H1 (cell line): ENCODE results near the gene TGM3. TPM values are rescaled to one million over a fixed set of nuclear protein-coding genes. Genes with fewer than 3 reads are reported as not detected.

Source experiments
- CTCF ChIA-PET: fragments of 300-600 bp; sonication (Branson Sonifier 250); formaldehyde crosslinking; loops from one replicate; lab custom pipeline; 2021; ENCODE audit not compliant: partially characterized antibody; lab: Charles Lee
- POLR2A ChIA-PET: fragments of 300-600 bp; sonication (Branson Sonifier 250); formaldehyde crosslinking; loops from one replicate; lab custom pipeline; 2021; ENCODE audit warnings: inconsistent platforms; ENCODE audit not compliant: partially characterized antibody; lab: Charles Lee
- DNase-seq, 2 experiments: peaks; one replicate each; pipeline versions ENCODE4 v3.0.0 to v3.0.0-alpha.2; 2010 to 2022; ENCODE audit warnings: low spot score in 2 of 2, low read depth in 1 of 2, mixed read lengths in 1 of 2
- FAIRE-seq: peaks from 2 replicates; lab custom pipeline; 2011; peaks lifted over from hg19 to GRCh38; lab: Jason Lieb, UNC
- H2AFZ ChIP-seq: 2 replicates; pipeline ENCODE4 v1.8.1; 2012; ENCODE audit warnings: low read length, inconsistent platforms
- H2AK5ac ChIP-seq: 2 replicates; pipeline ENCODE4 v1.6.1; 2013; ENCODE audit warnings: low read depth, low read length
- H2BK120ac ChIP-seq: replicated peaks from 2 replicates; pipeline ENCODE3; 2013; ENCODE audit warnings: low read depth, low read length, inconsistent platforms
- H2BK12ac ChIP-seq: 2 replicates; pipeline ENCODE4 v1.6.1; 2013; ENCODE audit warnings: low read depth, low read length
- H2BK15ac ChIP-seq: 2 replicates; pipeline ENCODE4 v1.6.1; 2013; ENCODE audit warnings: low read length
- H2BK20ac ChIP-seq: 2 replicates; pipeline ENCODE4 v1.6.1; 2013; ENCODE audit warnings: low read length
- H2BK5ac ChIP-seq: 2 replicates; pipeline ENCODE4 v1.6.1; 2013; ENCODE audit warnings: low read depth, low read length
- H3K14ac ChIP-seq: 2 replicates; pipeline ENCODE4 v1.6.1; 2013; ENCODE audit warnings: inconsistent platforms; ENCODE audit not compliant: insufficient read length
- H3K18ac ChIP-seq: 2 replicates; pipeline ENCODE4 v1.6.1; 2013; ENCODE audit warnings: low read length; ENCODE audit errors: extremely low read depth
- H3K23ac ChIP-seq: 2 replicates; pipeline ENCODE4 v1.6.1; 2013; ENCODE audit warnings: inconsistent platforms; ENCODE audit not compliant: insufficient read length
- H3K23me2 ChIP-seq: 2 replicates; pipeline ENCODE4 v1.6.1; 2013; ENCODE audit warnings: low read depth, low read length
- H3K27ac ChIP-seq: 2 replicates; pipeline ENCODE4 v1.6.1; 2011; ENCODE audit warnings: low read depth, low read length, inconsistent platforms
- H3K27me3 ChIP-seq, 4 experiments: replicated peaks in 1 of 4; 1 replicate in 1 of 4; 2 replicates in 3 of 4; pipeline versions ENCODE4 v1.6.1 to v1.8.1; 2011 to 2013; ENCODE audit warnings: low read length in 3 of 4, mild to moderate bottlenecking in 3 of 4, inconsistent platforms in 2 of 4, mixed read lengths in 2 of 4, moderate library complexity in 1 of 4; ENCODE audit not compliant: control insufficient read depth in 3 of 4, insufficient read depth in 3 of 4; ENCODE audit errors: extremely low read depth in 1 of 4
- H3K36me3 ChIP-seq, 4 experiments: 2 replicates each; pipeline versions ENCODE4 v1.6.1 to v1.8.1; 2011 to 2013; ENCODE audit warnings: mild to moderate bottlenecking in 4 of 4, low read length in 3 of 4, moderate library complexity in 2 of 4, control low read depth in 1 of 4, inconsistent platforms in 1 of 4; ENCODE audit not compliant: insufficient read depth in 4 of 4, control insufficient read depth in 2 of 4
- H3K4ac ChIP-seq: replicated peaks from 2 replicates; pipeline ENCODE3; 2013; ENCODE audit warnings: low read length, low read depth, mixed read lengths, inconsistent platforms; ENCODE audit not compliant: insufficient read length
- H3K4me1 ChIP-seq, 4 experiments: replicated peaks in 1 of 4; 1 replicate in 1 of 4; 2 replicates in 3 of 4; pipeline versions ENCODE4 v1.6.1 to v1.8.1; 2011 to 2013; ENCODE audit warnings: low read length in 3 of 4, inconsistent platforms in 2 of 4, mixed read lengths in 1 of 4; ENCODE audit not compliant: insufficient read depth in 4 of 4, control insufficient read depth in 3 of 4
- H3K4me2 ChIP-seq, 2 experiments: 2 replicates each; pipeline versions ENCODE4 v1.6.1 to v1.8.1; 2011 to 2013; ENCODE audit warnings: low read depth in 2 of 2, low read length in 2 of 2, control low read depth in 1 of 2, inconsistent platforms in 1 of 2, mild to moderate bottlenecking in 1 of 2; ENCODE audit not compliant: insufficient read depth in 1 of 2
- H3K4me3 ChIP-seq, 4 experiments: fragments of 200-600, 300-600 bp in 1 of 4; sonication (generic), shearing (Covaris generic), sonication (Bioruptor Twin) in 1 of 4; 2 replicates each; pipeline versions ENCODE4 v1.5.1 to v1.8.1; 2011 to 2016; ENCODE audit warnings: low read length in 4 of 4, low read depth in 3 of 4, control low read depth in 2 of 4, inconsistent platforms in 2 of 4, mild to moderate bottlenecking in 2 of 4, mixed read lengths in 1 of 4, moderate library complexity in 1 of 4; ENCODE audit not compliant: insufficient read depth in 2 of 4; ENCODE audit errors: extremely low read depth in 1 of 4
- H3K56ac ChIP-seq: replicated peaks from 2 replicates; pipeline ENCODE3; 2013; ENCODE audit warnings: low read depth, mild to moderate bottlenecking, mixed read lengths, low read length, inconsistent platforms; ENCODE audit not compliant: insufficient read length
- H3K79me1 ChIP-seq: 2 replicates; pipeline ENCODE4 v1.6.1; 2013; ENCODE audit warnings: low read depth, low read length, control low read depth
- H3K79me2 ChIP-seq, 2 experiments: 2 replicates each; pipeline versions ENCODE4 v1.6.1 to v1.8.1; 2012 to 2013; ENCODE audit warnings: low read length in 2 of 2, mild to moderate bottlenecking in 2 of 2, inconsistent platforms in 1 of 2; ENCODE audit not compliant: insufficient read depth in 2 of 2, control insufficient read depth in 1 of 2
- H3K9ac ChIP-seq, 4 experiments: replicated peaks in 1 of 4; 1 replicate in 1 of 4; 2 replicates in 3 of 4; pipeline versions ENCODE4 v1.6.1 to v1.8.1; 2011 to 2013; ENCODE audit warnings: low read depth in 3 of 4, low read length in 3 of 4, control low read depth in 2 of 4, mild to moderate bottlenecking in 2 of 4, moderate library complexity in 2 of 4, inconsistent platforms in 1 of 4; ENCODE audit errors: extremely low read depth in 1 of 4
- H3K9me3 ChIP-seq, 2 experiments: 2 replicates each; pipeline versions ENCODE4 v1.6.1 to v1.8.1; 2012 to 2013; ENCODE audit warnings: mild to moderate bottlenecking in 2 of 2, moderate library complexity in 2 of 2, control low read depth in 1 of 2, inconsistent platforms in 1 of 2, low read depth in 1 of 2, low read length in 1 of 2, mixed read lengths in 1 of 2; ENCODE audit not compliant: insufficient read depth in 2 of 2
- H4K20me1 ChIP-seq, 2 experiments: replicated peaks in 1 of 2; 2 replicates each; pipeline versions ENCODE3 to v1.8.1; 2011 to 2013; ENCODE audit warnings: inconsistent platforms in 2 of 2, low read length in 2 of 2, mild to moderate bottlenecking in 1 of 2; ENCODE audit not compliant: insufficient read depth in 2 of 2, control insufficient read depth in 1 of 2
- H4K5ac ChIP-seq: 2 replicates; pipeline ENCODE4 v1.6.1; 2013; ENCODE audit warnings: low read length, low read depth, mixed read lengths, inconsistent platforms; ENCODE audit not compliant: insufficient read length
- H4K8ac ChIP-seq: 2 replicates; pipeline ENCODE4 v1.8.0; 2013; ENCODE audit warnings: mild to moderate bottlenecking, moderate library complexity, low read length, inconsistent platforms; ENCODE audit not compliant: insufficient read depth; ENCODE audit errors: extremely low read depth
- H4K91ac ChIP-seq: replicated peaks from 2 replicates; pipeline ENCODE3; 2013; ENCODE audit warnings: low read length, mixed read lengths, inconsistent platforms; ENCODE audit not compliant: insufficient read length
- WGBS, 2 experiments: shearing (Covaris generic) in 1 of 2; methylation state at CpG; one replicate each; pipeline versions ENCODE4 v1.1.6 to v1.1.7; 2013 to 2015; ENCODE audit warnings: low lambda C conversion rate in 2 of 2, mixed read lengths in 2 of 2, inconsistent platforms in 1 of 2, low coverage in 1 of 2, missing lambda C conversion rate in 1 of 2; ENCODE audit not compliant: insufficient replicate concordance in 2 of 2, insufficient coverage in 1 of 2, insufficient read length in 1 of 2; ENCODE audit errors: extremely low coverage in 1 of 2, missing lambda C conversion rate in 1 of 2; 5-methylcytosine and 5-hydroxymethylcytosine counted together
- polyA plus RNA-seq, 7 experiments: library from polyadenylated mRNA; depleted of rRNA in 3 of 7; stranded (reverse) in 5 of 7; unstranded in 2 of 7; fragments of >200 nt in 5 of 7; fragments of 200-250 nt in 2 of 7; gene quantifications; 1 replicate in 5 of 7; 2 replicates in 1 of 7; 4 replicates in 1 of 7; pipeline versions ENCODE4 v1.2.1 to v1.2.3, GENCODE V29; 2011 to 2013; ENCODE audit warnings: missing spikeins in 2 of 7, mixed read lengths in 2 of 7
- total RNA-seq: library from RNA; stranded (reverse); fragmentation: NEBNext Ultra II Directional; extraction: Animal tissue kit (Norgen Biotek cat#: 25700); gene quantifications from 2 replicates; pipeline ENCODE4 v1.2.1, GENCODE V29; 2021

Gene TGM3
- total and polyA plus RNA-seq, 2 of the 8 experiments (the other 6 are each of a cell fraction or from before 2014, with no cell fraction given), result 0.12 TPM; not detected in 1

DNA sequence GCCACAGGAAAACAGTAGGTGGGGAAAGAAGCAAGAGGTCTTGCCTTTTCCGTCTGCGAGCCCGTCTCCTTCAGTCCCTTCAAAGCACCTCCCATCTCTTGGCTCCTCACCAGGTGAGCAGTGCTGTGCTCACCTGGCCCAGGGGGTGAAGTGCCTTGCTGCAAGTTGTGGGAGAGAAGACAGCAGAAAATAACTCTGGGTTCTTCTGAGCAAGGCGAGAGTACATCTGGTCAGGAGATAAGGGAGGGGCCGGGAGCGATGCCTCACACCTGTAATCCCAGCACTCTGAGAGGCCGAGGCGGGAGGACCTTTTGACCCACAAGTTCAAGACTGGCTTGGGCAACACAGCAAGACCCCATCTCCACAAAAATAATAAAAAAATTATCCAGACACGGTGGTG, 35.6 kb upstream of the TGM3 start:
- H3K79me1 ChIP-seq, result no peaks in the 10 kb centered on the region
- no peak overlapping the region for H4K5ac ChIP-seq
- H3K23me2 ChIP-seq, result 0 out of 2 replicates have a peak, but pooled peaks cover 2% of the 10 kb centered on the region
- no peak overlapping the region for H4K91ac ChIP-seq
- CTCF ChIA-PET, result no interaction called here
- H2BK12ac ChIP-seq, result no peak overlapping the region
- FAIRE-seq (no peak), DNase-seq (no peak)
- no peak overlapping the region for H3K14ac ChIP-seq
- no peak overlapping the region for H3K27ac ChIP-seq
- no peak overlapping the region for H3K23ac ChIP-seq
- no peaks in the 10 kb centered on the region for H3K9me3 ChIP-seq
- no peak overlapping the region for H2BK120ac ChIP-seq
- no peaks in the 10 kb centered on the region for H3K27me3 ChIP-seq
- H2AK5ac ChIP-seq, result no peak overlapping the region
- no peak overlapping the region for H3K18ac ChIP-seq
- WGBS, 2 experiments, result 92% methylated on average over 7 of the region's 9 CpGs; no CpG with 5 or more reads in 1 of the 2 experiments
- no peaks in the 10 kb centered on the region for H3K36me3 ChIP-seq
- no peaks in the 10 kb centered on the region for H3K79me2 ChIP-seq
- H3K56ac ChIP-seq, result no peak overlapping the region
- POLR2A ChIA-PET, result no interaction called here
- no peak overlapping the region for H2BK20ac ChIP-seq
- no peak overlapping the region for H2BK5ac ChIP-seq
- H3K4me2 ChIP-seq, result no peak overlapping the region
- H4K8ac ChIP-seq, result no peak overlapping the region
- no peaks in the 10 kb centered on the region for H4K20me1 ChIP-seq
- H2BK15ac ChIP-seq, result no peak overlapping the region
- H3K9ac ChIP-seq, result no peak overlapping the region
- H2AFZ ChIP-seq, result no peak overlapping the region
- no peak overlapping the region for H3K4me3 ChIP-seq
- peaks cover 0 to 4% (median 1%) of the 10 kb centered on the region in 4 experiments; a peak in 4 of 7 replicates for H3K4me1 ChIP-seq
- no peak overlapping the region for H3K4ac ChIP-seq
